GM18502 (cell line): Measurements from ENCODE around the gene PPP1R2C.

ENCODE experiments used
- ATAC-seq: cut with Tn5 transposase; IDR thresholded peaks from one replicate; pipeline ENCODE4 v1.9.1; 2021; ENCODE audit warnings: mild to moderate bottlenecking; ENCODE audit not compliant: unreplicated experiment, poor library complexity

PPP1R2C gene

GRCh38 chrX:42751573-42751972 is 26.4 kb downstream of the PPP1R2C start:
- no peak for ATAC-seq

GRCh38 chrX:42748067-42748850 is 29.7 kb downstream of the PPP1R2C start:
- no peak for ATAC-seq

GRCh38 chrX:42746606-42747005 is 31.4 kb downstream of the PPP1R2C start:
- no peak for ATAC-seq

GRCh38 chrX:42740456-42740855 is 37.5 kb downstream of the PPP1R2C start:
- no peak for ATAC-seq

GRCh38 chrX:42739741-42740140 is 38.2 kb downstream of the PPP1R2C start:
- ATAC-seq, result no peak

GRCh38 chrX:42739258-42739657 is 38.7 kb downstream of the PPP1R2C start:
- ATAC-seq, result no peak

GRCh38 chrX:42738552-42738951 is 39.4 kb downstream of the PPP1R2C start:
- no peak for ATAC-seq

GRCh38 chrX:42735250-42735649 is 42.7 kb downstream of the PPP1R2C start:
- ATAC-seq, result no peak

GRCh38 chrX:42732506-42732905 is 45.5 kb downstream of the PPP1R2C start:
- no peak for ATAC-seq
